ENCODE measurements around the gene ANKS1B. TPM values are rescaled to one million over a fixed set of nuclear protein-coding genes. Genes with fewer than 3 reads are reported as not detected.

Gene ANKS1B
- 0.61 to 1.0 TPM (median 0.80 TPM) in 5 replicates for total RNA-seq (2022; extraction: Qiagen RNA extraction)

DNA sequence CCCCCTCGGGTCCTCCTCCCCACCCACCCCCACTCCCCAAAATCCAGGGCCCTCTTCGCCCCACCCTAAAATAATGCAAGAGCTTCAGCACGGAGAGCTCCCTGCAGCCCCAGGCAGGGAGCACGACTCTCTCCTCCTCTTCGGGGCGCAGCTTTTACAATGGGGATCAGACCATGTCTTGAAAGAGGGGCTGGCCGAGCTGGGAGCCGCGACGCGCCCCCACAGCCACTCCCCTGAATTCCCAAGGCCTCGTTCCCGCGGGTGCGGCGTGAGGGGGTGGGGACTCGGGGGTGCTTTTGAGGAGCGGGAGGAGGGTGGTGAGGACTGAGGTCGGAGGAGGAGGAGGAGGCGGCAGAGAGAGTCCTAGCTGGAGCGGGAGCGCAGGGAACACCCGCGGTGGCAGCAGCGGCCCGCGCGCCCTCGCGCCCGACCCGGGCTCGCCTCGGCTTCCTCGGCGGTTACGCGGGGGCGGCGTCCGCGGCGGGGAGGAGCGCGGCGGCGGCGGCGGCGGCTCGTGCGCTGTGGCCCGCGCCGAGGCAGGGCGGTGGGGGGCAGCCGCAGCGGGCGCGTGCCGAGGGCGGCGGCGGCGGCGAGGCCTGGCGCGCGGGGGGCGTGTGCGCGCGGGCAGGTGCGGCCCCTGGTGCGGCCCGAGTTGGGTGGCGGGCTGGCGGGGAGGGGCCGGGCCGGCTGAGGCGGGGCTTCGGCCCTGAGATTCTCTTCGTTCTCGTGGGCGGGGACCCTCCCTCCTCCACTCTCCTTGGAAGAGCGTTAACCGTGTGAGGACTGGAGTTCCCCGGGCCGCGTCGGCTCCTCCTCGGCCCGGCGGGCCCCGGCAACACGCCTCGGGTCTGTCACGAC is at the start of gene ANKS1B:
Gene ANKS1B (minus strand): TSS at position 666 of the 858 bp plus-strand sequence. CDS start 699 bp downstream, outside the sequence.

DNA sequence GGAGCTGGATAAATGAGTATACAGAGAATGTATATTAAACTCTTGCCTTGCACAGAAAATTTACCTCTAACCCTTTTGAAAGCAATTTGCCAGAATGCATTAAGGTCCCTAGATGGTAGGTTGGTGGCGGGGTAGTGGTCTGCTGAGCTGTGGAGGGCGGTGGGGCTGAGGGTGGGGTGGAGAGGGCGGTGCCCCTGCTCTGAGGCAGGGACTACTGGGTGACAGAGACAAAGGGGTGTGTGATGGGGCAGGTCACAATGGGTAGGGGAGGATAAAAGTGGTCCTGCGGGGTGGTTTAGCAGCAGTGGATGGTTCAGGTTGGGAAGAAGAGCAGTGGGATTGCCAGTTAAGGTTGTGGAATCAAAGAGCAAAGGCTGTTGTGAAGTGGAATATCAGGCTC is 337.3 kb downstream of the ANKS1B start, which contains the start of gene GARIN6:
Gene GARIN6 (plus strand): TSS at position 301 of the 400 bp plus-strand sequence. CDS start 422 bp downstream, outside the sequence.

Other genes with a start within 250 kb of the ANKS1B start
- gene BLTP3B, start 157.9 kb upstream of the ANKS1B start, total RNA-seq (2022; extraction: Qiagen RNA extraction): 8.4 to 15.3 TPM (median 12.0 TPM) in 5 replicates
- gene ACTR6, start 215.9 kb upstream of the ANKS1B start, total RNA-seq (2022; extraction: Qiagen RNA extraction): 16.0 to 34.2 TPM (median 21.5 TPM) in 5 replicates